T-helper 9 cell (primary cell): Measurements from ENCODE around the gene SLC16A1.
"Not testable (repeated sequence)": the region's sequence is repeated elsewhere in the genome, so short reads cannot be mapped to it uniquely, and the experiment has no call there.

Experiments used
- DNase-seq: peaks from one replicate; pipeline ENCODE4 v3.0.0-alpha.2; 2020

SLC16A1 gene

DNA sequence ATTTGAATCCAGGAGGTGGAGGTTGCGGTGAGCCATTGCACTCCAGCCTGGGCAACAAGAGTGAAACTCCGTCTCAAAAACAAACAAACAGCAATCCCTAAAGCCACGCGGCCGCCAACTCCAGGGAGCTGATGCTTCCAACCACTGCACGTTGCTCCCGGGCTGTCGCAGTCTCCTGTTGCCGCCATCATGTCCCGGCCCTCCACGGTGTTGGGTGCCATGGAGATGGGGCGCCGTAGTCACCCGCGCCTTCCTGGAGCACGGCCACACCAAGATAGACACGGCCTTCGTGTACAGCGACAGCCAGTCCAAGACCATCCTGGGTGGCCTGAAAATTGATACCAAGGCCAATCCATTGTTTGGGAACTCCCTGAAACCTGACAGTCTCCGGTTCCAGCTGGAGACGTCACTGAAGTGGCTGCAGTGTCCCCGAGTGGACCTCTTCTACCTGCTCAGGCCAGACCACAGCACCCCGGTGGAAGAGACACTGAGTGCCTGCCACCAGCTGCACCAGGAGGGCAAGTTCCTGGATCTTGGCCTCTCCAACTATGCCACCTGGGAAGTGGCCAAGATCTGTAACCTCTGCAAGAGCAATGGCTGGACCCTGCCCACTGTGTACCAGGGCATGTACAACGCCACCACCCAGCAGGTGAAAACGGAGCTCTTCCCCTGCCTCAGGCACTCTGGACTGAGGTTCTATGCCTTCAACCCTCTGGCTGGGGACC, 32.6 kb downstream of the SLC16A1 start:
- DNase-seq, result no peak

DNA sequence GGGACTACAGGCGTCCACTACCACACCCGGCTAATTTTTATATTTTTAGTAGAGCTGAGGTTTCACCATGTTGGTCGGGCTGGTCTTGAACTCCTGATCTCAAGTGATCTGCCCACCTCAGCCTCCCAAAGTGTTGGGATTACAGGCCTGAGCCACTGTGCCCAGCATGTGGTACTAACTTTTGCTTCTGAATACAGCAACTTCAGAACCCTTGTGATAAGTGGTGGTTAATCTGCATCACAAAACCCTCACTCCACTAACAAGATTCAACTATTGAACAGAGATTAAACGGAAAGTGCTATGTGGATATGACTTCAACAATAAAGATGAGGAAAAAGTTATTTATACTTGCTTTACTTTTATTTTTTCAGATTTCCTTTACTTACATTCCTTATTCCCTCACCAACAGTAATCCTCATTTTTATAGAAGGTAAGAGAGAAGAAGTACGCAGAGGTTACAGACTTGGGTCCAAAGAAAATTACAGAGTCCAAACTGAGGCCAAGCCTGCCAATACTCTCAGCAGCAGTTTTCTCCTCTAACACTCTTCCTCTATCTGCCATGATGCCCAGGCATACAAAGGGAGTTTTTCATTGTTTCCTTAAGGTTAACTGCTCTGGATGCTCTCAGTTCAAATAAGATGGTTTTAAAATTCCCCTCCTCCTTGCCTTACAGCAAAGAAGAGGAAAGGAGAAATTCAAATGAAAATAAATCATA, 44.3 kb downstream of the SLC16A1 start:
- no peak for DNase-seq

DNA sequence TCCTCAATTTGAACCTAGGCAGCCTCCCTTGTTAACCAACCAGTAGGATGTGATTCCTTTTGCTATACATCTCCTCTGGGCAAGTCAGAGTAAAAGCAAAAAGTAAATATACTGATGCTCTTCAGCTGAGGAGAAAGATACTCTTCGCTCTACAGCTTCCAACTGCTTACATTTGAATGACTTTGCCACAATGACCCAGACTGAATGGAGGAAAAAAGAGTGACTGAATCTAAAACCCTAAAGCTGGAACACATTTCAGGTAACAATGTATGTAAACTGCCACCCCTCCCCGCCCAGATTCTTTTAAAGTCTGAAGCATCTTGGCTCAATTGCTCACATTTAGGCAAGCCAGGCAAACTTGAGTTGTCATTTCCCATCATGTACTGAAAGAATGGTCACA, 46.1 kb downstream of the SLC16A1 start:
- DNase-seq, result no peak

DNA sequence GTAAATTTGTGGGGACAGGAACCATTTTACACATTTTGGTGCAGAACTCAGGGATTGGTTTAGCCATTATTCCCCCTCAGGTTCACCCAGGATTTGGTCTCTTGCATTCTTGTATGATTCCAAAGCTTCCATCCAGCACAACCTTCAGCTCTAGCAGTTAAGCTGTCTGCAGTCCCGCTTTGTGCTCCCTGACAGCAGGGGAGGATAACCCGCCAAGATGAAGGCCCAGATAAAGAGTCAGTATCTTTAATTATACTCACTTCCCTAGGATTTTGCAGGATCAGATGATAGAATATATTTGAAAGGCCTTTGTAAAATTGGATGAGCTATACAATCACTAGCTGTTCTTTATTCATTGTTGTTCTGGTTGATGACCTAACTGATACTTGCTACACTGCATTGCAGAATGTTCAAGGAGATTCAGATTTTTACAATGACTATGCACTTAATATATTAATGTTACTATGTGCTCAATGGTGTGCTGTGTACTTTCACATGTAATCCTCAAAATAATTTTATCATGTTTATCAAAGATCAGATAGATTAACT, 49.8 kb downstream of the SLC16A1 start:
- no peak for DNase-seq

DNA sequence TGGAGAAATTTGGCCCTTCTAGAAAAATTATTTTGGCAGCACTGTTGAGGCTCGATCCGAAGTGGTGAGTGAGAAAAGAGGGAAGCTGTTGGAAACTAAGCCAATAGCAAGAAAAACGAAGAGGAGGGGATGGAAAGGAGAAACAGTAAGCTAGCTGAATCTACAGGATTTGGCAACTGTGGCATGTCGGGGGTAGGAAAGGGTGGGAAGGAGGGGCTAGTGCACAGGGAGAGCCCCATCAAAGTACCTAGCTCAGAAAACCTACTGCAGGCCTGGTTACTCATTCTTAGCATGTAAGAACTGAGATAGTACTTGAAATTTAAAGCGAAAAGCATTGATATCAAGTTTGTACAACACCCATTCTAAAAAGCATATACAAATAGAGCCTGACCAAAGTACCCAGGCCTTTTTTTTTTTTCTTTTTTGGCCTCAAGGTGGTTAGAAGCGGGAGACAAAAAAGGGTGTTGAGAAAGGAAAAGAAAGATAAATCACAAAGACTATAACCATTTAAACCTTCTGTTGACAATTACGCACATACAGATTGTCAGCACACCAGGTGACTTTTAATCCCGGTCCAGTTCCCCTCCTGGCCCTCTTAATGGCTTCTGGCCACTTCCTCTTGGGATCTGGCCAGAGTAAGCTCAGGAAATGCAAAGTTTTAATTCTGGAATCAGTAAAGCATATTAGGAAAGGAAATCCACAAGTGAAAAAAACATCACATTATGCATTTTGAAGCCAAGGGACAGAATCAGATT, 50.4 kb downstream of the SLC16A1 start:
- no peak for DNase-seq

DNA sequence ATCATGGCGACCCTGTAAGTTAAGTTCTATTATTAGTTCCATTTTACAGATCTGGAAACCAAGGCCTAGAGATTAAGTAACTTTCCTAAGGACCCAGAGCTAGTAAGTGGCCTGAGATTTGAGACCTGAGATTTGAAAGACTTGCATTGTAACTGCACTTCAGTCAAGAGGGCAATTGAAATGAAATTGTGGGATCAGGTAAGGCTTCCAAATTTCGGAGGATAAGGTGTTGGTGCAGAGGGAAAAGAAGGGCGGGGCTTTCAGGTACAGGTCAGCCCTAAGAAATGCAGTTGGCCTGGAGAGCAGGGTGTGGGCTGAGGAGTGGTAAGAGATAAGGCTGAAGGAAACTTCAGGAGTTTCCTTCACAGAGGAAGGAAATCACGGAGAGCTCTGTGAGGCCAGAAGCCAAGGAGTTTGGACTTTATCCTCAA, 51.1 kb downstream of the SLC16A1 start:
- no peak for DNase-seq

DNA sequence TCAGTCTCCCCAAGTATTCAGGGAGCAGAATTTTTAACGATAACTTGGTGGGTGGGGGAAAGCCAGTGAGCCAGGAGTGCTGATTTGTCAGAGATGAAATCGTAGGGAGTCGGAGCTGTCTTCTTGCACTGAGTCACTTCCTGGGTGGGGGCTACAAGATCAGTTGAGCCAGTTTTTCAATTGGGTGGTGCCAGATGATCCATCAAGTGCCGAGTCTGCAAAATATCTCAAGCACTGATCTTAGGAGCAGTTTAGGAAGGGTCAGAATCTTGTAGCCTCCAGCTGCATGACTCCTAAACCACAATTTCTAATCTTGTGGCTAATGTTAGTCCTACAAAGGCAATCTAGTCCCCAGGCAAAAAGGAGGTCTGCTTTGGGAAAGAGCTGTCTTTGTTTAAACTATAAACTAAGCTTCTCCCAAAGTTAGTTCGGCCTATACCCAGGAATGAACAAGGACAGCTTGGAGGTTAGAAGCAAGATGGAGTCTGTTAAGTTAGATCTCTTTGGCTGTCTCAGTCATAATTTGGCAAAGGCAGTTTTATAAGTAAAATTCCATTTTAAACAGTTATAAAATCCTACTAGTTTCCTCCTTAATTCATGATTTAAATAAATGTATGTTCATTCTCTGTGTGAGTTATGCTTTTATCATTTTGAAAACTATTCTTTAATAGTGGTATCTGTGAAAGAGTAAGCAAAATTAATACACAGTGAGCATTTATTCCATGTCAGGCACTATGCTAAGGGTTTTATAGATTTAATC, 51.7 kb downstream of the SLC16A1 start:
- DNase-seq, result no peak

DNA sequence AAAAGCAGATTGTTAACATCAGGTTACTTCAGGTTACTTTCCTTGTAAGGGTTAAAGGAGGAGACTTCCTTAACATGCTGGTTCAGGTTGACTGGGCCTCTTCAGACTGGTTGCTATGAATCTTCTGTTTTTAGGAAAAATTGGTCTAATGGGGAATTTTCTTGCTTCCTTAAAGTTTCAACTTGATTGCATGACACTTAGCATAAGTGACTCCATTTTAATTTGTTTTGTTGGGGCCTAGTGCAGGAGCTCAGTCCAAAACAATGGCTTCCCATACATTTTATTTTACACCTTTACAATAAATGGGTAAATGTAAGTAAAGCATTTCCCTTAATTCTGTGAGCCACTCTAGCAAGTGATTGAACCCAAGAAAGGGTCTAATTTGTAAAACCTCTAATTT, 53.8 kb downstream of the SLC16A1 start:
- DNase-seq, result no peak

DNA sequence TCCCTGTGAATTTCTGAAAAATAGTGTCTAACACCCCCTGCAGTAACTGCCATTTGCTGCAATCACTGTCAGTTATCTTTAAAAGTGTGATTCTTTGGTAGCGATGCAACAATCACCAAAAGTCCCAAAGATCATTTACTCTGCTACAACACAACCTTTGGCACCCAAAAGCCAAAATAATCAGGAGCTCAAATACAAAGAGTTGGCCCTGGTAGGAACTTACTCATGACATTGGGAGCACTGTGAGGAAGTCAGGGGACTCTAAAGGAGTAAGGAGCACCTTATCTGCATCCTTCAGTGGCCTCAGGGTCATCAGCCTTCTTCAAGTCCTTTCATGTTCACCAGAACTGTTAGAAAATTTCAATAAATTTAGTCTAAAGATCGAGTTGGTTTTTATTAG, 54.6 kb downstream of the SLC16A1 start:
- no peak for DNase-seq

DNA sequence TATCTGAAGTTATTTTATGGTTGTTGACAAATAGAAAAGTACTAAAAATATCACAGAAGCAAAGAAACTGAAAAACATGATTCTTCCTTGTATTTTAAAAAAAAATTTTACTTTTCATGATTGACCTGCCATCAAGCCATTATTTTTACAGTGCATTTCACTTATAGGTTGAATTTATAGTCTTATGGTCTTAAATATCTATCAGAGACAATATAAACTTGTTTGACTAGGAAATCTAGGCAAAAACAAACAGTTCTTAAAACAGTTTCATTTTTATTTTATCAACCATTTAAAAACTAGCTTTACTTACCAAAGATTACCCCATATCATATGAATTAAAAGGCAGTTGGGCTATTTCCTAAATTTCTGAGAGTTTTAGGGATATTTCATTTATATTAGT, 59.2 kb downstream of the SLC16A1 start:
- no peak for DNase-seq

DNA sequence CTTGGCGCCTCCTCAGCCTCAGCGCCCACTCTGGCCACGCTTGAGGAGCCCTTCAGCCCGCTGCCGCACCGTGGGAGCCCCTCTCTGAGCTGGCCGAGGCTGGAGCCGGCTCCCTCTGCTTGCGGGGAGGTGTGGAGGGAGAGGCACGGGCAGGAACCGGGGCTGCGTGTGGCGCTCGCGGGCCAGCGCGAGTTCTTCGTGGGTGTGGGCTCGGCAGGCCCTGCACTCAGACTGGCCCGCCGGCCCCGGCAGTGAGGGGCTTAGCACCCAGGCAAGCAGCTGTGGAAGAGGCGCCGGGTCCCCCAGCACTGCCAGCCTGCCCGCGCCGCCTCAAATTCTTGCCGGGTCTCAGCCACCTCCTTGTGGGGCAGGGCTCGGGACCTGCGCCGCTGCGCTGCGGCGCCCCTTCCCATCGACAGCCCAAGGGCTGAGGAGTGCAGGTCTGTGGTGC, 61.4 kb downstream of the SLC16A1 start:
- DNase-seq, result no peak

DNA sequence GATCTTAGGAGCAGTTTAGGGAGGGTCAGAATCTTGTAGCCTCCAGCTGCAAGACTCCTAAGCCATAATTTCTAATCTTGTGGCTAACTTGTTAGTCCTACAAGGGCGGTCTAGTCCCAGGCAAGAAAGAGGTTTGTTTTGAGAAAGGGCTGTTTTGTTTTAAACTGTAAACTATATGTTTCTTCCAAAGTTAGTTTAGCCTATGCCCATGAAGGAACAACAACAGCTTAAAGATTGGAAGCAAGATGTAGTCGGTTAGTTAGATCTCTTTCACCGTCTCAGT, 62.0 kb downstream of the SLC16A1 start:
- no peak for DNase-seq

DNA sequence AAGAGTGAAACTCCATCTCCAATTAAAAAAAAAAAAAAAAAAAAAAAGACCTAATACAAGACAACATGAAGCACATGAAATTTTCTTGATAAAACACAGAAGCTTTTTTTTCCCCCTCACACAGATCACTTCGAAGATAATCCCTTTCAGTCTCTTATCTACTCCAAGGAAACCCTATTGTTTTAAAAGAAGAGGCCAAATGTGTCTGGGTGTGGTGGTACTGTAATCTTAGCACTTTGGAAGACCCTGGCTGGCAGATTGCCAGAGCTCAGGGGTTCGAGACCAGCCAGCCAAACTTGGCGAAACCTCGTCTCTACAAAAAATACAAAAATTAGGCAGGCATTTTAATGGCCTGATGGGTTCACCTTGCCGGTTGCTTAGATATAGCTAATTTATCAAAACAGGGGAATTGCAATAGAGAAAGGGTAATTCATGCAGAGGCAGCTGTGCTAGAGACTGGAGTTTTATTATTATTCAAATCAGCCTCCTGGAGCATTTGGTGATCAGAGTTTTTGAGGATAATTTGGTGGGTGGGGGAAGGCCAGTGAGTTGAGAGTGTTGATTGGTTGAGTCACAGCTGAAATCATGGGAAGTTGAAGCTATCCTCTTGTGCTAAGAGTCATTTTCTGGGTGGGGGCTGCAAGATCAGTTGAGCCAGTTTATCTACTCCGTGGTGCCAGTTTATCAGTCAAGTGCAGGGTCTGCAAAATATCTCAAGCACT, 62.5 kb downstream of the SLC16A1 start:
- DNase-seq, result no peak

DNA sequence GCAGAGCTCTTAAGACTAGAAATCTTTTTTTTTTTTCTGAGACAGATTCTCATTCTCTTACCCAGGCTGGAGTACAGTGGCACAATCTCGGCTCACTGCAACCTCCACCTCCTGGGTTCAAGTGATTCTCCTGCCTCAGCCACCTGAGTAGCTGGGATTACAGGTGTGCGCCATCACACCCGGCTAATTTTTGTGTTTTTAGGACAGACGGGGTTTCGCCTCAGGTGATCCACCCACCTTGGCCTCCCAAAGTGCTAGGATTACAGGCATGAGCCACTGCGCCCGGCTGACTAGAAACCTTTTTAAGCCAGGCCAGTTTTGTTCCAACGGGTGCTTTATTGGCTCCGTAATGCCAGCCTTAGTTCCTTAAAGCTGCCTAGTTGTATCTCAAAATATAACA, 66.1 kb downstream of the SLC16A1 start:
- DNase-seq, result not testable (repeated sequence)

DNA sequence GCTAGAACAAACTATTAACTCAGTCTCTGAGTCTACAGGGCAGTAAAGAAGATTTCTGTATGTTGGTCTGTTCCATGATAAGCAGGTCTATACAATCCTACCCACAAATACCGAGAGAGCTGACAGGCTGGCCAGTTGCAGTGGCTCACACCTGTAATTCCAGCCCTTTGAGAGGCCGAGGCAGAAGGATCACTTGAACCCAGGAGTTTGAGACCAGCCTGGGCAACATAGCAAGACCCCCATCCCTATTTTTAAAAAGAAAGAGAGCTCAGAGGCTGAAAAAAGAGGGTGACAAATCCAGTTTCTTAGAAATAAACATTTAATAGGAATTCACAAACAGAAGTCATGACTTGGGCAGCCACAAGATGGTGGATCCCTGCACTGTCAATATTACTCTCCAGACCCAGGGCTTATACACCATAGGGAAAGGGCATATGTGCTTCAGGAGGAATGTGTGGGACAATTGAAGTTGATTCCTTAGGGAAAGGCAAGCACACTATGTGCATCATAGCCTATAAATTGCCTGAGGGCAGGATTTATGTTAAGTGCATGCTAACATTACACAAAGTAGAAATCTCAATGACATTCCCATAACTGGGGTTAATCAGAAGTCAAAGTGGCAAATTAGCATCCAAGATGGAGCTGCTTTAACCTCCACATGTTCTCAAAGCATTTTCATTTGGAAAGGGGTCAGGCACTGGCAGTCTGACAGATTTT, 66.8 kb downstream of the SLC16A1 start:
- DNase-seq, result no peak

DNA sequence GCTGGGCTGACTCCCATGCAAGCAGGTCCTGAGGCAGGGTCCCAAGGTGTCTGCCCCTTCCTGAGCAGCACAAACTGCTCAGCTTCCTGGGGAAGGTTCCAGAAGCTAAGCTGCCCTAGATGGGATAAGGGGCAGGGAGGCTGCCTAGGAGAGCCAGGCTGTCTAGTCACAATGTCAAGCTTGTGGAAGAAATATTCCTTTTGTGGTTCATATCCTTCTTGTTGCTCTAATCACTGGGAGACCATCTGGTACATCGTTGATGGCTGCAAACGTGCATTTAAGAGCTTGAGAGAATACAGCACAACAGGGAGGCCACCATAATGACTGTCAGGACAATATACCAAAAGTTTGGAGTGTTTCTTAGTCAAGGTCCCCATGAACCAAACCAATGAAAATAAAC, 67.4 kb downstream of the SLC16A1 start:
- no peak for DNase-seq

DNA sequence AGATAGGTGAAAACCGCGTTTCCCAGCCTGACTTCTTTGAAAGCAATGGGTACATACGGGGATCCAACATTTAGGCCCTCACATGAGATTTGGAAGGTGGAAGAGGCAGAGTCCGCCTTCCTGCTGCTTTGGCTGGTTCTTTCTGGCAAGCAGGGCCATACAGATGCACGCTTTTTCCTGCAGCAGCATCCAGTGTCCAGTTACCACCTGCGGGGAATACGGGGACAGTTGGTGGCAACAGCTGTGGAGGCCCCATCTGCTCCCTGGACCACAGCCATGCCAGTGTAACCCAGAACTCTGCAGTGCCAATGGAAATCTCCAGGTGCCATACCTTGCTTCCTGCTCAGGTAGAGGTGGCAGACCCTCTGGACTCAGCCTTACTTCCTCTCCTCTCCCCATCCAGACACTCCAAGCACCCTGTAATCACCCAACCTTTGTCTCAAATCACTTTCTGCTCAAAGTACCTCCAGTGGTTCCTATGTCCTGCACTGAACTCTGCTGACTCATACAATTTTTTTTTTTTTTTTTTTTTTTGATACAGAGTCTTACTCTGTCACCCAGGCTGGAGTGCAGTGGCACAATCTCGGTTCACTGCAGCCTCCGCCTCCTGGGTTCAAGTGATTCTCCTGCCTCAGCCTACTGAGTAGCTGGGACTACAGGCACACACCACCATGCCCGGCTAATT, 68.3 kb downstream of the SLC16A1 start:
- no peak for DNase-seq

DNA sequence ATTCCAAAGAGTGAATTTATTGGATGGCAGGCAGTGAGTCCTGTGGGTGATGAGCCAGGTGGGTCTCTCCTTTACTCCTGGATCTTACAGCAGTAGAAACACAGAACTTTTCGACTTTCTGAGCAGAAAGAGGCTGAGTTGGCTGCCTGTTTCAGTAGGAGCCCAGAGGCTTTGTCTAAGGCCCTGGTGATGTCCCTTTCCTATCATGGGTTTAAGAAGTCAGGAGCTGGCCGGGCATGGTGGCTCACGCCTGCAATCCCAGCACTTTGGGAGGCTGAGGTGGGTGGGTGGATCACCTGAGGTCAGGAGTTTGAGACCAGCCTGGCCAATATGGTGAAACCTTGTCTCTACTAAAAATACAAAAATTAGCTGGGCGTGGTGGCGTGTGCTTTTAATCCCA, 71.0 kb downstream of the SLC16A1 start:
- not testable (repeated sequence) for DNase-seq

DNA sequence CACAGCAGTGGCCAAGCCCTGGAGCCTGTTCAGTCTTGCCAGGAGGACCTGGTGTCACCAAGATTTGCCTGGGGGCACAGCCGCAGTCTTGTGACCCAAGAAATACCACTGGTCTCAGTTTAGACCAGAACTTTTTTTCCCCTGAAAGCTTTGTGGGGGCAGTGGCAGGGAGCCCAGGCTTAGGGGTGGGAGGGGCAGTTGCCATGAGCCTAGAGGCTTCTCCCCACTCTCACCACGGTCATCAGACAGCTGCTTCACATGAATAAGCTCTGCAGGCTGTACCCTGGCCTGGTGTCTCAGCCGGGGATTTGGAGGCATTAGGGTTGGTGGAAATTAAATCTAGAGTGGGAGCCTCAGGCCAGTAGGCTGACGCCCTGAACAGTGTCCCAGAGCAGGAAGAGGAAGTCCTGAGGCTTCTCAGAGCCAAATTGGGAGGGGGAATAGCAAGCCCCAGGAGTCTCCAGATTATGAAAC, 73.7 kb downstream of the SLC16A1 start:
- DNase-seq, result no peak

DNA sequence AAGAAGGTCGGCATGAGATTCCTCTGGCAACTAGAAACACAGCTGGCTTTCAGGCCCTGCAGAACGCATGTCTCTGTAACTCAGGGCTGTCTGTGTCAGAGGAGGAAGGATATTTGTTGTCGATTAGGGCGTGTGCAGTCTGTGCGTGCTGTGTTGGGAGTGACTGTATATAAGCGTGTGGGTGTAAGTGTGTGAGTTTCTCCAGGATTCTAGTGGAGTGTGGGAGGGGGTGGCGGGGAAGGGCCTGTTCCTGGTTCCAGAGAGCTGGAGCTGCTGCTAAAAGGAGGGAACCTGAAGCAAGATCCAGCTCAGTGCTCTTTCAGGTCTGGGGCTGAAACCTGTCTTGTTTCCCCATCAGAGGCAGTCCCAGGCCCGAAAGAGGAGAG, 74.3 kb downstream of the SLC16A1 start:
- no peak for DNase-seq

DNA sequence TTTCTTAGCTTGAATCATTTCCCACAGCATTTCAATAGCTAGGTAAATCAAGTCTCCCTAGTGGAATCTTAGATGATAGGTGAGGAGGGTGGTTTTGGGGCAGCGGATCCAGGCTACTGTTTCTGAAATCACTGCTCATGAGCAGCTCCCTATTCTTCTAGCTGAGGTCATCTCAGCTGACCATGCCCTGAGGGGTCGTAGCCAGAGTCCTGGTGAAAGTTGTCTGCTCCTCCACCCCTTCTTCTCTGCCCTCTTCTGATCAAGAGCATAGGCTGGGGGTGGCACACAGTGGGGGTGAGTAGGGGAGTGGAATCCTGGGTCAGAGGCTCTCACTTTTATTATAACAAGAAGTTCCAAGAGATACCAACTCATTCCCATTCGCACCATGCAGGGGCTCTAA, 76.2 kb downstream of the SLC16A1 start:
- no peak for DNase-seq
